Suppressor macrophage treated with lipopolysaccharide for 4 hours (primary cell): ENCODE results near the gene KMT2B.

ENCODE experiments used
- DNase-seq: peaks from one replicate; pipeline ENCODE4 v3.0.0-alpha.2; 2020

The KMT2B gene

GRCh38 chr19:35729021-35729420, 11.2 kb downstream of the KMT2B start:
- no peak for DNase-seq

DNA sequence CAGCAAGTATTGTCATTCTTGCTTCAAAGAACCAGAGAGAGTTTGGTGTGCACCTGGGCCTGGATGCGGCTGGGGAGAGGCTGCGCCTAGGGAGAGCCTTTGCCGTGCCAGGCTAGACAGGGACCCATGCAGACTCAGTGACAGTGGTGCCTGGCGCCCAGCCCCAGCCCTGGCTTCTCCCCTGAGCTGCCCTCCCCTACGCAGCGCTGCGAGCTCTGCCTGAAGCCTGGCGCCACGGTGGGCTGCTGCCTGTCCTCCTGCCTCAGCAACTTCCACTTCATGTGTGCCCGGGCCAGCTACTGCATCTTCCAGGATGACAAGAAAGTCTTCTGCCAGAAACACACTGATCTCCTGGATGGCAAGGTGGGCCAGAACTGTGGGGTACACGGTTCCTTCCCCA, 12.0 kb downstream of the KMT2B start:
- DNase-seq = no peak

DNA sequence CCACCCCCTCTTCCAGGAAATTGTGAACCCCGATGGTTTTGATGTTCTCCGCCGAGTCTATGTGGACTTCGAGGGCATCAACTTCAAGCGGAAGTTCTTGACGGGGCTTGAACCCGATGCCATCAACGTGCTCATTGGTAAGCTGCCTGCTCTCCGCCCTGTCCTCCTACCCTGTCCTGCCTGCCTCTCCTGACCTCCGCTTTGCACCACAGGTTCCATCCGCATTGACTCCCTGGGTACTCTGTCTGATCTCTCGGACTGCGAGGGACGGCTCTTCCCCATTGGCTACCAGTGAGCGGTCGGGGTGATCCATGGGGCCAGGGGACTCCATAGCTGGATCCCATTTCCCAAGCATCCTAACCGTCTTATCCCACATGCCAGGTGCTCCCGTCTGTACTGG, 12.5 kb downstream of the KMT2B start:
- no peak for DNase-seq

DNA sequence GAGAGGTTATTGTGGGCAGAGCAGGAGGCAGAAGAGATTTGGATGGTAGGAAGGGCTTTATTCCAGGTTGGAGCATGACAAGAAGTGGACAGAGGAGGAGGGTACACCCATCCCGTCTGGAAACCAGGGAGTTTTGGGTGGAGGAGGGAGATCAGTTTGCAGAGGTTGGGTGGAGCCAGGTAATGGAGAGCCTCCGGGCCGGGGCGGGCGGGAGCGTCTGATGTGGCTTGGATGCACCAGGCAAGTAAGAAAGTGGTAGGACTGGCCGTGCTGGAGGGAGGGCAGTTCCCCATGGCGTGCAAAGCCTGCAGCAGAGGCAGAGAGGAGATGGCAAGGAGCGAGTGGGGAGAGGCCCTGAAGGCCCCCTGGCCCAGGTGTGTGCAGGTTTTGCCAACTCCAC, 13.6 kb downstream of the KMT2B start:
- no peak for DNase-seq

DNA sequence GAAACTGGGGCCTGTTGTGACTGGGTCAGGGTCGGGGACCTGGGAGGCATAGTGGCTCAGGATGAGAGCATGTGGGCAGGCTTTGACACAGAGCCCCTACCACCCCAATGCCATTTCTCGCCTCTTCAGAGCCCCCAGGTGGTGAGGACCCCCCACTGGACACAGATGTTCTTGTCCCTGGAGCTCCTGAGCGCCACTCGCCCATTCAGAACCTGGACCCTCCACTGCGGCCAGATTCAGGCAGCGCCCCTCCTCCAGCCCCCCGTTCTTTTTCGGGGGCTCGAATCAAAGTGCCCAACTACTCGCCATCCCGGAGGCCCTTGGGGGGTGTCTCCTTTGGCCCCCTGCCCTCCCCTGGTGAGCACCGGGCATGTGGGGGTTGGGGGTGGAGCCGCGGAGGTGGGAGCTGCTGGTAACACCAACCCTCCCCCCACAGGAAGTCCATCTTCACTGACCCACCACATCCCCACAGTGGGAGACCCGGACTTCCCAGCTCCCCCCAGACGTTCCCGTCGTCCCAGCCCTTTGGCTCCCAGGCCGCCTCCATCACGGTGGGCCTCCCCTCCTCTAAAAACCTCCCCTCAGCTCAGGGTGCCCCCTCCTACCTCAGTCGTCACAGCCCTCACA, 14.1 kb downstream of the KMT2B start:
- no peak for DNase-seq

DNA sequence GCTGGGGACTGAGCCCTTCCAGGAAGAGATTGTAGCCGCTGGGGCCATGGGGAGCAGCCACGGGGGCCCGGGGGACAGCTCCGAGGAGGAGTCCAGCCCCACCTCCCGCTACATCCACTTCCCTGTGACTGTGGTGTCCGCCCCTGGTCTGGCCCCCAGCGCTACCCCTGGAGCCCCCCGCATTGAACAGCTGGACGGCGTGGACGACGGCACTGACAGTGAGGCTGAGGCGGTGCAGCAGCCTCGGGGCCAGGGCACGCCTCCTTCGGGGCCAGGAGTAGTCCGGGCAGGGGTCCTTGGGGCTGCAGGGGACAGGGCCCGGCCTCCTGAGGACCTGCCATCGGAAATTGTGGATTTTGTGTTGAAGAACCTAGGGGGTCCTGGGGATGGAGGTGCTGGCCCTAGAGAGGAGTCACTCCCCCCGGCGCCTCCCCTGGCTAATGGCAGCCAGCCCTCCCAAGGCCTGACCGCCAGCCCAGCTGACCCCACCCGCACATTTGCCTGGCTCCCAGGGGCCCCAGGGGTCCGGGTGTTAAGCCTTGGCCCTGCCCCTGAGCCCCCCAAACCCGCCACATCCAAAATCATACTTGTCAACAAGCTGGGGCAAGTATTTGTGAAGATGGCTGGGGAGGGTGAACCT, 14.9 kb downstream of the KMT2B start:
- DNase-seq = no peak

DNA sequence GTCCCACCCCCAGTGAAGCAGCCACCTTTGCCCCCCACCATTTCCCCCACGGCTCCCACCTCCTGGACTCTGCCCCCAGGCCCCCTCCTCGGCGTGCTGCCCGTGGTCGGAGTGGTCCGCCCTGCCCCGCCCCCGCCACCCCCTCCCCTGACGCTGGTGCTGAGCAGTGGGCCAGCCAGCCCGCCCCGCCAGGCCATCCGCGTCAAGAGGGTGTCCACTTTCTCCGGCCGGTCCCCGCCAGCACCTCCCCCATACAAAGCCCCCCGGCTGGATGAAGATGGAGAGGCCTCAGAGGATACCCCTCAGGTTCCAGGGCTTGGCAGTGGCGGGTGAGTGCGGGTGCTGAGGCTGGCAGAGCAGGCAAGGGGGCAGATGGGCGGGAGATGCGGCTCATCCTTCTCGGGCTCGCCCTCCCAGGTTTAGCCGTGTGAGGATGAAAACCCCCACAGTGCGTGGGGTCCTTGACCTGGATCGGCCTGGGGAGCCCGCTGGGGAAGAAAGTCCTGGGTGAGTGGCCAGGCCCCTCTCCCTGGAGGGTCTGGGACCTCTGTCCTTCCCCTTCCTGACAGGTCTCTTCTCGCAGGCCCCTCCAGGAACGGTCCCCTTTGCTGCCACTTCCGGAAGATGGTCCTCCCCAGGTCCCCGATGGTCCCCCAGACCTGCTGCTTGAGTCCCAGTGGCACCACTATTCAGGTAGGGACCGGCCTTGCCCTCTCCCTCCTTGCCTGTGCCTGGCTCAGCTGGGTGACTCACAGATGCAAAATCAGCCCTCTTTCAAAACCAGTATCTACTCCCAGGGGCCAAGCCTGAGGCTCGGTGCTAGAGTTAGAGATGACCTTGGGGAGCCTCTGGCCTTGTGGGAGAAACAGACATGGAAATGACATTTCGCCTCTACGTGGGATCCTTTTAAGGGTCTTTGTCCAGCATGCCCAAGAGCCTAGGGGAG, 15.7 kb downstream of the KMT2B start:
- no peak for DNase-seq

- no peak for DNase-seq
These were observed 16.5 kb downstream of the KMT2B start for GRCh38 chr19:35734273-35734672.

GRCh38 chr19:35734889-35735288, 17.1 kb downstream of the KMT2B start:
- DNase-seq = no peak

DNA sequence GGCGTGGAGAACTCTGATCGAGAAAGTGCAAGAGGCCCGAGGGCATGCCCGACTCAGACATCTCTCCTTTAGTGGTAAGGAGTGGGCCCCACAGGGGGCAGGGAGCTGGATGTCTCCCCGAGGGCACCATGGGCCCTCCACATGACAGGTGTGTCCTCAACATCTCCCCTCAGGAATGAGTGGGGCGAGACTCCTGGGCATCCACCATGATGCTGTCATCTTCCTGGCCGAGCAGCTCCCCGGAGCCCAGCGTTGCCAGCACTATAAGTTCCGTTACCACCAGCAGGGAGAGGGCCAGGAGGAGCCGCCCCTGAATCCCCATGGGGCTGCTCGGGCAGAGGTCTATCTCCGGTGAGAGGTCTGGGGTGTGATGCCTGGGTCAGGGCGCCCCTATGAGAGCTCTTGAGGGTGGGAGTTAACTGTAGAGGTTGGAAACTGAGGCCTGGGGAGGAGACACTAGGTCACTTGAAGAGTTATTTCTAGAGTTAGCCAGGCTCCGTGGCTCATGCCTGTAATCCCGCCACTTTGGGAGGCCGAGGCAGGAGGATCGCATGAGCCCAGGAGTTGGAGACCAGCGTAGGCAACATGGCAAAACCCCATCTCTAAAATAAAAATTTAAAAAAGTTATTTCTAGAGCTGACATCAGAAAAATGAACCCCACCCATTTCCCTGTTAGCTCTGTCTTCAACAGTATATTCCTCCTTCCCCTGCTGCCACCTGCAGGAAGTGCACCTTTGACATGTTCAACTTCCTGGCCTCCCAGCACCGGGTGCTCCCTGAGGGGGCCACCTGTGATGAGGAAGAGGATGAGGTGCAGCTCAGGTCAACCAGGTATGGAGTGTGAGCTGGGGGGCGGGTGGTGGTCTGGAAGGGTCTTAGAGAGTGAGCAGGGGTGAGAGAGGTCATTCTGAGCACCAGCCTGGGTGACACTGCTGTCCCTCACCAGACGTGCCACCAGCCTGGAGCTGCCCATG, 19.4 kb downstream of the KMT2B start:
- no peak for DNase-seq

- no peak for DNase-seq
These were observed 20.5 kb downstream of the KMT2B start for GRCh38 chr19:35738021-35738886.

DNA sequence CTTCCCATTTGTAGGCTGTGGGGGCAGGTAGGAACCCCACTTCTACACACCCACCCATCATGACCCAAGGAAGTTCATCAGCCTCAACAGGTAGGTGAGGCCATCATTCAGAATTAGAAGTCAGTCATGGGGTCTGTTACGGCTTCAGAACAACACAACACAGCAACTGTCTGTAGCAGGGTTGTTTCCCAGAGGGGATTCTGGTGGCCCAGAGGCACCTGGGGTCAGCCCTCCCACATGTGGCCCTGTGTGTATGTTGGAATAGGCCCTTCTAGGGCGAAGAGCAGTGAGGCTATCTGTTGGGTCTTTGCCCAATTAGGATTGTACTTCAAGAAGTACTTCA, 21.1 kb downstream of the KMT2B start:
- no peak for DNase-seq

GRCh38 chr19:35739275-35740107, 21.7 kb downstream of the KMT2B start:
- DNase-seq = no peak

DNA sequence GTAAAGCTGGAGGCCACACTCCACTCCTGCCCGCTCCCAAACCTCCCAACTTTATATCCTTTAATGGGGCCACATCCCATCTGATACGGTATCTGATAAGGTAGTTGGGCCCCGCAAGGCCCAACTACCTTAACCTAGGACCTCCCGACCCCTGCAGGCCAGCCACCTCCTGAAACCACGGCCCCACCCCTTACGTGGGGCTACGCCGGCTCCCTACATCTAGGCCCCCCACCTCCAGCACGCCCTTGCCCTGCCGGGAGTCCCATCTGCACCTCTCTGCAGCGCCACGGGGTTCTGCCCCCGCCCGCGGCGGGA, 22.3 kb downstream of the KMT2B start:
- DNase-seq = no peak

GRCh38 chr19:35740423-35741202, 22.8 kb downstream of the KMT2B start:
- DNase-seq = peak; percentile 99

- no peak for DNase-seq
These were observed 23.4 kb downstream of the KMT2B start for GRCh38 chr19:35741203-35741515.

DNA sequence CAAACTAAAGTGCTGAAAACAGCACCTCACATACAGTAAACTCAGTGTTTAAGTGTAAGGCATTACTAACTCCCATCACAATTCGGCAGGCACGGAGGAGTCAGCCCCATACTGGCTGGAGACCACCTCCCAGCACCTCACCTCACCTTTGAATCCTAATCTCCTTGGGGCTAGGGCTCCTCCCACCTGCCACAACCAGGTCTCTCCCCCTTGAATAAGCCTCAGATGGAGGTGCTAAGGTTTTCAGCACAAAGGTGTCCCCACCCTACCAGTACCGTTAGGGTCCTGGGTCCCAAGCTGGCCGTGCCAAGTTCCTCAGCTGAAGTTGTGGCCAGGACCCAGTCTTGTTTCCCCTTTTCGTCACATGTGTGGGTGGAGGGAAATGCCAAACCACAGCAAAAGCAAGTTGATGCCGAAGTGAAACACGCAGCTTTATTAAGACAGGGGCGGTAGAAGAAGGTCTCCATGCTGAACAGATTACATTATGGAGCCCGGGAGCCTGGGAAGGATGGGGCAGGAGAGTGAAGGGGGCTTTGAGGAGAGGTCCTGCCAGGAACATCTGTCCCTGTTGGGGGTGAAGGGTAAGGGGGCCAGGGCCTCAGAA, 24.4 kb downstream of the KMT2B start, which contains the start of gene IGFLR1:
IGFLR1 (minus strand) TSS at position 332 of the 604 bp plus-strand sequence. CDS start 1,272 bp downstream, outside the sequence.
- peak; percentile 92 for DNase-seq

DNA sequence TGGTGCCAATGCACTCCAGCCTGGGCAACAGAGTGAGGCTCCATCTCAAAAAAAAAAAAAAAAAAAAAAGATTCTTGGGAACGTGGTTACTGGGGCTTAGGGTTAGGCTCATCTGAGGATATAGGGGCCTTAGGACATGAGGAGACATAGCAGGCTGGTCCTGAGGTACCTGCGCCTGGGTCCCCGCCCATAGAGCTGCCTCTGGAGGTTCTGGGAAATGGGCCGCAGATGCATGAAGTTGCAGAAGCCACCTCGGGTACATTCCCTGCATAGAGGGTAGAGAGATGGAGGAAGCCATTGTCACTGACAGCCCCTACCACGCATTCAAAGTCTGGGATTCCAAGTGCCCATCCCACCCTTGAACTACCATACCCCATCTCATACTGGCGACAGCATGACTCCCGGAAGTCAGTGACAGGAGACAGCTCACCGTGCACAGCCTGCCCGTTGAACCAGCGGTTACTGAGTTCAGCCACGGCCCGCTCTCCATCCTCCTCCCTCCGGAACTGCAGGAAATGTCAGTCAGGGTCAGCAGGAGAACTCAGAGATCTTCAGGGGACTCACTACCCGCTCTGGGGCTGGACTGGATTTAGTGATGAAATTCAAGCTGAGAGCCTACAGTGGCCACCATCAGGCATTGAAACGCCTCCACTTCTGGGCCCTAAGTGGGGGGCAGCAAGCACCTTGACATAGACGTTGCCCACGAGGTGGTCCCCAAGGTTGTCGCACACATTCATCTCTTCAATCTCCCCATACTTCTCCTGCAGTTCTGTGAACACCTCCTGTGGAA, 26.0 kb downstream of the KMT2B start:
- DNase-seq = no peak
